Body of pancreas (tissue), 4 donors: ENCODE data around the gene ZNF507. TPM values are rescaled to one million over a fixed set of nuclear protein-coding genes. Genes with fewer than 3 reads are reported as not detected.
A peak's percentile ranks its signal among the peaks of the same experiment; 100 is the strongest.

Experiments used
- ATAC-seq: fragments of 150-250 bp; one replicate; pipeline ENCODE4 v1.9.1; 2016
- DNase-seq, 4 donors: peaks; one replicate each; pipeline ENCODE4 v3.0.0-alpha.2; 2019
- H3K27ac ChIP-seq, 4 donors: fragments of 200-600 bp; sonication (generic); 1 replicate in 3 of 4; 2 replicates in 1 of 4; pipeline versions ENCODE4 v1.5.1 to v1.6.1; 2016 to 2019; ENCODE audit warnings: mild to moderate bottlenecking in 1 of 4, mixed read lengths in 1 of 4, moderate library complexity in 1 of 4
- H3K27me3 ChIP-seq, 2 donors: fragments of 200-600 bp; sonication (generic); one replicate each; pipeline ENCODE4 v1.6.0; 2016; ENCODE audit warnings: mild to moderate bottlenecking in 1 of 2
- H3K36me3 ChIP-seq, 2 donors: fragments of 200-600 bp; sonication (generic); replicated peaks in 1 of 2; 2 replicates each; pipeline ENCODE4 v1.5.1; 2016; ENCODE audit warnings: low read depth in 2 of 2; ENCODE audit not compliant: insufficient read depth in 1 of 2
- H3K4me1 ChIP-seq: fragments of 200-600 bp; sonication (generic); one replicate; pipeline ENCODE4 v1.6.0; 2016
- H3K4me3 ChIP-seq, 2 donors: fragments of 200-600 bp; sonication (generic); 1 replicate in 1 of 2; 2 replicates in 1 of 2; pipeline ENCODE4 v1.5.1; 2016 to 2019
- H3K9me3 ChIP-seq, 3 donors: fragments of 200-600 bp; sonication (generic); 1 replicate in 2 of 3; 2 replicates in 1 of 3; pipeline ENCODE4 v1.5.1; 2016
- CTCF ChIP-seq, 7 experiments: fragments of 450-650 bp in 4 of 7; fragments of 200-600 bp in 3 of 7; sonication (generic) in 3 of 7; IDR thresholded peaks; one replicate each; pipeline ENCODE4 v1.5.1; 2016 to 2019; ENCODE audit warnings: antibody characterized with exemption in 7 of 7
- POLR2A ChIP-seq, 3 donors: fragments of 450-650 bp; IDR thresholded peaks; one replicate each; pipeline ENCODE4 v1.6.1; 2016; ENCODE audit warnings: antibody characterized with exemption in 3 of 3, mild to moderate bottlenecking in 2 of 3
- WGBS, 2 donors: methylation state at CpG; one replicate each; pipeline ENCODE4 v1.1.5; 2017; 5-methylcytosine and 5-hydroxymethylcytosine counted together
- intact Hi-C: fragments of 100-400 bp; cut with DNase I; formaldehyde crosslinking; loops from one replicate; pipeline ENCODE4 v1.15.1; 2023
- total RNA-seq, 2 donors: library from RNA; depleted of rRNA; stranded (reverse); fragments of >200 nt; gene quantifications; one replicate each; pipeline ENCODE4 v1.1.0, GENCODE V29; 2016

Gene ZNF507
- total RNA-seq, 2 donors from 2014 or later: 14.2 to 19.7 TPM

GRCh38 chr19:32396046-32396652 is 50.7 kb downstream of the ZNF507 start:
- DNase-seq (peak in 1 of 4 donors; percentile 24), ATAC-seq (no peak)
- H3K27me3 ChIP-seq: no peaks in the 10 kb centered on the region
- no peak for TF ChIP-seq POLR2A (IDR thresholded peaks at IDR 0.05)
- TF ChIP-seq CTCF (IDR thresholded peaks at IDR 0.05): no peak
- 67 to 68% methylated on average over 6 of the region's 6 CpGs for WGBS, 2 donors
- no peaks in the 10 kb centered on the region for H3K4me1 ChIP-seq
- H3K36me3 ChIP-seq: no peaks in the 10 kb centered on the region
- H3K9me3 ChIP-seq: no peaks in the 10 kb centered on the region
- no peak overlapping the region for H3K4me3 ChIP-seq
- intact Hi-C loops: no loop called here
- H3K27ac ChIP-seq: no peak overlapping the region

- no peak for TF ChIP-seq POLR2A (IDR thresholded peaks at IDR 0.05)
- TF ChIP-seq CTCF (IDR thresholded peaks at IDR 0.05): no peak
- Histone ChIP-seq H3K27me3 (no peaks in the 10 kb centered on the region), H3K4me1 (no peaks in the 10 kb centered on the region), H3K27ac (no peak overlapping the region), H3K36me3 (no peaks in the 10 kb centered on the region), H3K4me3 (no peak overlapping the region), H3K9me3 (no peaks in the 10 kb centered on the region)
- ATAC-seq (no peak), DNase-seq (no peak)
- intact Hi-C loops: no loop called here
- 59 to 66% methylated on average over 5 of the region's 5 CpGs for WGBS, 2 donors
Observed at GRCh38 chr19:32397671-32398101, 52.3 kb downstream of the ZNF507 start.

- DNase-seq (no peak), ATAC-seq (no peak)
- H3K4me3 ChIP-seq: no peak overlapping the region
- H3K27ac ChIP-seq: no peak overlapping the region
- H3K36me3 ChIP-seq: no peaks in the 10 kb centered on the region
- H3K4me1 ChIP-seq: peaks cover 18% of the 10 kb centered on the region
- 84 to 100% methylated on average over 1 of the region's 1 CpG for WGBS, 2 donors
- no peaks in the 10 kb centered on the region for H3K27me3 ChIP-seq
- intact Hi-C loops: loop anchor here (5.0 kb wide), 1 partner anchor 65 kb away; no protein-coding TSS in a partner anchor
- TF ChIP-seq POLR2A (IDR thresholded peaks at IDR 0.05): no peak
- no peak for TF ChIP-seq CTCF (IDR thresholded peaks at IDR 0.05)
- H3K9me3 ChIP-seq: no peaks in the 10 kb centered on the region
Observed at GRCh38 chr19:32401992-32402391, 56.6 kb downstream of the ZNF507 start.

- no peak for ATAC-seq
- Histone ChIP-seq H3K4me3 (no peak overlapping the region), H3K36me3 (no peaks in the 10 kb centered on the region), H3K27me3 (no peaks in the 10 kb centered on the region), H3K9me3 (no peaks in the 10 kb centered on the region), H3K27ac (no peak overlapping the region), H3K4me1 (peaks cover 30% of the 10 kb centered on the region)
- WGBS, 2 donors: 81 to 94% methylated on average over 5 of the region's 5 CpGs
- TF ChIP-seq POLR2A (IDR thresholded peaks at IDR 0.05) (no peak), CTCF (IDR thresholded peaks at IDR 0.05) (no peak)
- intact Hi-C loops: loop anchor here (5.0 kb wide), 1 partner anchor 66 kb away; no protein-coding TSS in a partner anchor
- no peak for DNase-seq
Observed at GRCh38 chr19:32403291-32403995, 58.0 kb downstream of the ZNF507 start.
